ACC112 (cell line): ENCODE measurements around the gene OLFML2A.

Source experiments
- H2AFZ ChIP-seq: fragments of 200-600 bp; sonication (generic); one replicate; pipeline ENCODE4 v1.6.0; 2017; ENCODE audit warnings: antibody characterized with exemption, low read length; ENCODE audit not compliant: unreplicated experiment
- H3K27ac ChIP-seq: fragments of 200-600 bp; sonication (generic); 2 replicates; pipeline ENCODE4 v1.5.1; 2014; ENCODE audit warnings: low read depth, mild to moderate bottlenecking, antibody characterized with exemption, low read length, moderate library complexity
- H3K27me3 ChIP-seq: fragments of 200-600 bp; sonication (generic); 2 replicates; pipeline ENCODE4 v1.6.1; 2014; ENCODE audit warnings: mild to moderate bottlenecking, antibody characterized with exemption, low read length, moderate library complexity, mixed read lengths; ENCODE audit not compliant: insufficient read depth
- H3K36me3 ChIP-seq: fragments of 200-600 bp; sonication (generic); 2 replicates; pipeline ENCODE4 v1.6.1; 2016; ENCODE audit warnings: mild to moderate bottlenecking, antibody characterized with exemption, low read length, moderate library complexity, mixed read lengths; ENCODE audit not compliant: insufficient read depth
- H3K4me1 ChIP-seq: fragments of 200-600 bp; sonication (generic); one replicate; pipeline ENCODE4 v1.6.1; 2016; ENCODE audit warnings: low read length, mixed read lengths; ENCODE audit not compliant: insufficient read depth, unreplicated experiment, control insufficient read depth
- H3K4me3 ChIP-seq: fragments of 200-600 bp; sonication (generic); 2 replicates; pipeline ENCODE4 v1.5.1; 2014; ENCODE audit warnings: mild to moderate bottlenecking, low read depth, low read length
- H3K79me2 ChIP-seq: fragments of 200-600 bp; sonication (generic); one replicate; pipeline ENCODE4 v1.6.0; 2016; ENCODE audit warnings: low read length; ENCODE audit not compliant: control insufficient read depth, unreplicated experiment, insufficient read depth

OLFML2A gene

GRCh38 chr9:124747065-124747464 lies 29.9 kb upstream of the OLFML2A start:
- no peaks in the 10 kb centered on the region for H3K79me2 ChIP-seq
- no peaks in the 10 kb centered on the region for H3K27me3 ChIP-seq
- H3K27ac ChIP-seq, result no peak overlapping the region
- H3K4me1 ChIP-seq, result no peaks in the 10 kb centered on the region
- no peak overlapping the region for H2AFZ ChIP-seq
- H3K36me3 ChIP-seq, result no peaks in the 10 kb centered on the region
- no peak overlapping the region for H3K4me3 ChIP-seq

- H3K4me3 ChIP-seq, result no peak overlapping the region
- no peaks in the 10 kb centered on the region for H3K27me3 ChIP-seq
- H2AFZ ChIP-seq, result no peak overlapping the region
- H3K4me1 ChIP-seq, result peaks cover 5% of the 10 kb centered on the region
- no peaks in the 10 kb centered on the region for H3K79me2 ChIP-seq
- no peak overlapping the region for H3K27ac ChIP-seq
- no peaks in the 10 kb centered on the region for H3K36me3 ChIP-seq
Observed at GRCh38 chr9:124749284-124749683, 27.6 kb upstream of the OLFML2A start.

- no peak overlapping the region for H3K27ac ChIP-seq
- peaks cover 5% of the 10 kb centered on the region for H3K4me1 ChIP-seq
- no peaks in the 10 kb centered on the region for H3K36me3 ChIP-seq
- H3K79me2 ChIP-seq, result no peaks in the 10 kb centered on the region
- peaks cover 2% of the 10 kb centered on the region; the same call in 1 of the 2 replicates for H3K27me3 ChIP-seq
- no peak overlapping the region for H2AFZ ChIP-seq
- H3K4me3 ChIP-seq, result no peak overlapping the region
Observed at GRCh38 chr9:124749781-124750180, 27.2 kb upstream of the OLFML2A start.

GRCh38 chr9:124752967-124753366 lies 24.0 kb upstream of the OLFML2A start:
- Histone ChIP-seq H3K4me1 (peaks cover 5% of the 10 kb centered on the region), H3K79me2 (no peaks in the 10 kb centered on the region), H3K27me3 (peaks cover 23% of the 10 kb centered on the region), H3K4me3 (no peak overlapping the region), H3K36me3 (no peaks in the 10 kb centered on the region), H3K27ac (no peak overlapping the region), H2AFZ (no peak overlapping the region)

- Histone ChIP-seq H2AFZ (no peak overlapping the region), H3K79me2 (no peaks in the 10 kb centered on the region), H3K27me3 (peaks cover 23% of the 10 kb centered on the region), H3K27ac (no peak overlapping the region), H3K36me3 (no peaks in the 10 kb centered on the region), H3K4me3 (no peak overlapping the region), H3K4me1 (peaks cover 5% of the 10 kb centered on the region)
Observed at GRCh38 chr9:124754289-124754688, 22.6 kb upstream of the OLFML2A start.

GRCh38 chr9:124755061-124755460 lies 21.9 kb upstream of the OLFML2A start:
- no peak overlapping the region for H3K27ac ChIP-seq
- H3K4me1 ChIP-seq, result peaks cover 5% of the 10 kb centered on the region
- no peak overlapping the region for H2AFZ ChIP-seq
- H3K36me3 ChIP-seq, result no peaks in the 10 kb centered on the region
- no peak overlapping the region for H3K4me3 ChIP-seq
- peaks cover 23% of the 10 kb centered on the region for H3K27me3 ChIP-seq
- H3K79me2 ChIP-seq, result no peaks in the 10 kb centered on the region

GRCh38 chr9:124756011-124756410 lies 20.9 kb upstream of the OLFML2A start:
- Histone ChIP-seq H2AFZ (no peak overlapping the region), H3K4me3 (no peak overlapping the region), H3K27me3 (peaks cover 23% of the 10 kb centered on the region), H3K36me3 (no peaks in the 10 kb centered on the region), H3K79me2 (no peaks in the 10 kb centered on the region), H3K27ac (no peak overlapping the region), H3K4me1 (peaks cover 5% of the 10 kb centered on the region)

- Histone ChIP-seq H3K4me3 (no peak overlapping the region), H3K4me1 (peaks cover 4% of the 10 kb centered on the region), H3K27me3 (peaks cover 39% of the 10 kb centered on the region), H3K27ac (no peak overlapping the region), H2AFZ (no peak overlapping the region), H3K36me3 (no peaks in the 10 kb centered on the region), H3K79me2 (no peaks in the 10 kb centered on the region)
Observed at GRCh38 chr9:124757616-124758015, 19.3 kb upstream of the OLFML2A start.

GRCh38 chr9:124758061-124758460 lies 18.9 kb upstream of the OLFML2A start:
- Histone ChIP-seq H2AFZ (no peak overlapping the region), H3K27ac (no peak overlapping the region), H3K27me3 (peaks cover 43% of the 10 kb centered on the region), H3K4me3 (no peak overlapping the region), H3K36me3 (no peaks in the 10 kb centered on the region), H3K4me1 (no peaks in the 10 kb centered on the region), H3K79me2 (no peaks in the 10 kb centered on the region)

- Histone ChIP-seq H3K36me3 (no peaks in the 10 kb centered on the region), H3K4me1 (no peaks in the 10 kb centered on the region), H3K79me2 (no peaks in the 10 kb centered on the region), H2AFZ (no peak overlapping the region), H3K27me3 (peaks cover 50% of the 10 kb centered on the region), H3K4me3 (no peak overlapping the region), H3K27ac (no peak overlapping the region)
Observed at GRCh38 chr9:124758691-124759090, 18.2 kb upstream of the OLFML2A start.

- Histone ChIP-seq H2AFZ (no peak overlapping the region), H3K27me3 (peaks cover 54% of the 10 kb centered on the region), H3K4me3 (no peak overlapping the region), H3K27ac (no peak overlapping the region), H3K79me2 (no peaks in the 10 kb centered on the region), H3K36me3 (no peaks in the 10 kb centered on the region), H3K4me1 (no peaks in the 10 kb centered on the region)
Observed at GRCh38 chr9:124759327-124759726, 17.6 kb upstream of the OLFML2A start.
